Measurements from ENCODE around the gene PLCL2. TPM values are rescaled to one million over a fixed set of nuclear protein-coding genes. Genes with fewer than 3 reads are reported as not detected.
"Not testable (repeated sequence)": the region's sequence is repeated elsewhere in the genome, so short reads cannot be mapped to it uniquely, and the experiment has no call there.

PLCL2 gene
- total and polyA plus RNA-seq, 4 donors, result 1.0 to 16.7 (median 7.1) TPM

GRCh38 chr3:17121336-17121735 is 236.6 kb downstream of the PLCL2 start:
- H3K4me1 ChIP-seq (ENCODE audit: control insufficient read depth in 5 of 5, insufficient read depth in 5 of 5, low read length in 5 of 5), result no peaks in the 10 kb centered on the region
- TF ChIP-seq CTCF (IDR thresholded peaks at IDR 0.05; ENCODE audit: control extremely low read depth, extremely low read depth), result no peak

GRCh38 chr3:17122758-17123157 is 238.0 kb downstream of the PLCL2 start:
- ATAC-seq (ENCODE audit: insufficient read depth, low FRiP score) (no peak), DNase-seq (no peak)
- H3K36me3 ChIP-seq (ENCODE audit: control insufficient read depth in 4 of 4, insufficient read depth in 4 of 4, low read length in 4 of 4), result no peaks in the 10 kb centered on the region
- TF ChIP-seq CTCF (IDR thresholded peaks at IDR 0.05; ENCODE audit: control extremely low read depth, extremely low read depth), result no peak
- H3K4me3 ChIP-seq, result no peak overlapping the region
- H3K27me3 ChIP-seq (ENCODE audit: control insufficient read depth in 3 of 3, insufficient read depth in 3 of 3, low read length in 2 of 3), result no peaks in the 10 kb centered on the region
- H3K4me1 ChIP-seq (ENCODE audit: control insufficient read depth in 5 of 5, insufficient read depth in 5 of 5, low read length in 5 of 5), result no peaks in the 10 kb centered on the region
- 91% methylated on average over 3 of the region's 3 CpGs for WGBS, 2 donors
- no peak overlapping the region for H3K9ac ChIP-seq (ENCODE audit: insufficient read depth in 1 of 2, low read length in 2 of 2)
- no peak overlapping the region for H3K27ac ChIP-seq (ENCODE audit: low read depth in 1 of 2, low read length in 1 of 2)
- H3K9me3 ChIP-seq (ENCODE audit: control insufficient read depth in 4 of 4, insufficient read depth in 3 of 4, low read length in 3 of 4), result peaks cover 0 to 7% (median 0%) of the 10 kb centered on the region in 4 donors

More at GRCh38 chr3:17121336-17121735, 236.6 kb downstream of the PLCL2 start:
- H3K27me3 ChIP-seq (ENCODE audit: control insufficient read depth in 3 of 3, insufficient read depth in 3 of 3, low read length in 2 of 3), result no peaks in the 10 kb centered on the region
- H3K9me3 ChIP-seq (ENCODE audit: control insufficient read depth in 4 of 4, insufficient read depth in 3 of 4, low read length in 3 of 4), result peaks cover 0 to 7% (median 0%) of the 10 kb centered on the region in 4 donors
- ATAC-seq (ENCODE audit: insufficient read depth, low FRiP score) (no peak), DNase-seq (no peak)
- WGBS, 2 donors, result 92% methylated on average over 2 of the region's 2 CpGs
- no peak overlapping the region for H3K4me3 ChIP-seq
- H3K27ac ChIP-seq (ENCODE audit: low read depth in 1 of 2, low read length in 1 of 2), result no peak overlapping the region
- H3K36me3 ChIP-seq (ENCODE audit: control insufficient read depth in 4 of 4, insufficient read depth in 4 of 4, low read length in 4 of 4), result no peaks in the 10 kb centered on the region
- no peak overlapping the region for H3K9ac ChIP-seq (ENCODE audit: insufficient read depth in 1 of 2, low read length in 2 of 2)

GRCh38 chr3:17125738-17126442 is 241.1 kb downstream of the PLCL2 start:
- Histone ChIP-seq H3K9ac (ENCODE audit: insufficient read depth in 1 of 2, low read length in 2 of 2) (no peak overlapping the region), H3K27ac (ENCODE audit: low read depth in 1 of 2, low read length in 1 of 2) (no peak overlapping the region), H3K9me3 (ENCODE audit: control insufficient read depth in 4 of 4, insufficient read depth in 3 of 4, low read length in 3 of 4) (peaks cover 0 to 2% (median 0%) of the 10 kb centered on the region in 4 donors), H3K36me3 (ENCODE audit: control insufficient read depth in 4 of 4, insufficient read depth in 4 of 4, low read length in 4 of 4) (no peaks in the 10 kb centered on the region), H3K4me1 (ENCODE audit: control insufficient read depth in 5 of 5, insufficient read depth in 5 of 5, low read length in 5 of 5) (no peaks in the 10 kb centered on the region), H3K27me3 (ENCODE audit: control insufficient read depth in 3 of 3, insufficient read depth in 3 of 3, low read length in 2 of 3) (no peaks in the 10 kb centered on the region), H3K4me3 (no peak overlapping the region)
- no peak for DNase-seq
- no peak for TF ChIP-seq CTCF (IDR thresholded peaks at IDR 0.05; ENCODE audit: control extremely low read depth, extremely low read depth)
- ATAC-seq (ENCODE audit: insufficient read depth, low FRiP score), result no peak
- 77 to 87% methylated on average over 2 of the region's 2 CpGs for WGBS, 2 donors

- not testable (repeated sequence) for H3K9ac ChIP-seq (ENCODE audit: insufficient read depth in 1 of 2, low read length in 2 of 2); H3K36me3 ChIP-seq (ENCODE audit: control insufficient read depth in 4 of 4, insufficient read depth in 4 of 4, low read length in 4 of 4); DNase-seq; H3K27me3 ChIP-seq (ENCODE audit: control insufficient read depth in 3 of 3, insufficient read depth in 3 of 3, low read length in 2 of 3); ATAC-seq (ENCODE audit: insufficient read depth, low FRiP score); H3K4me1 ChIP-seq (ENCODE audit: control insufficient read depth in 5 of 5, insufficient read depth in 5 of 5, low read length in 5 of 5); H3K4me3 ChIP-seq; H3K27ac ChIP-seq (ENCODE audit: low read depth in 1 of 2, low read length in 1 of 2); H3K9me3 ChIP-seq (ENCODE audit: control insufficient read depth in 4 of 4, insufficient read depth in 3 of 4, low read length in 3 of 4)
- WGBS, 2 donors, result 93 to 97% methylated on average over 3 of the region's 3 CpGs
Observed at GRCh38 chr3:17128671-17129070, 243.9 kb downstream of the PLCL2 start.
